CD8-positive, alpha-beta memory T cell (primary cell): ENCODE measurements around the gene DOCK1. TPM values are rescaled to one million over a fixed set of nuclear protein-coding genes. Genes with fewer than 3 reads are reported as not detected.
"Not testable (repeated sequence)": the region's sequence is repeated elsewhere in the genome, so short reads cannot be mapped to it uniquely, and the experiment has no call there.

Experiments
- CTCF ChIA-PET: fragments of 350-600 bp; sonication (Branson Sonifier 250); formaldehyde crosslinking; loops from one replicate; lab custom pipeline; 2021; ENCODE audit warnings: antibody characterized with exemption; lab: Charles Lee
- POLR2A ChIA-PET: fragments of 350-600 bp; sonication (Branson Sonifier 250); formaldehyde crosslinking; loops from one replicate; lab custom pipeline; 2021; ENCODE audit warnings: antibody characterized with exemption; lab: Charles Lee
- DNase-seq, 5 donors: peaks; one replicate each; pipeline versions ENCODE4 v3.0.0 to v3.0.0-alpha.2; 2020 to 2022; ENCODE audit warnings: mixed read lengths in 1 of 5
- H3K27ac ChIP-seq: one replicate; pipeline ENCODE4 v1.7.0; 2013; ENCODE audit warnings: low read depth, mild to moderate bottlenecking, low read length, moderate library complexity
- H3K27me3 ChIP-seq: 2 replicates; pipeline ENCODE4 v1.7.0; 2013; ENCODE audit warnings: low read length, mild to moderate bottlenecking; ENCODE audit not compliant: insufficient read depth, poor library complexity, severe bottlenecking
- H3K36me3 ChIP-seq: 2 replicates; pipeline ENCODE4 v1.7.0; 2013; ENCODE audit warnings: mild to moderate bottlenecking, low read length, moderate library complexity; ENCODE audit not compliant: insufficient read depth
- H3K4me1 ChIP-seq: 2 replicates; pipeline ENCODE4 v1.7.0; 2013; ENCODE audit warnings: mild to moderate bottlenecking, low read length, moderate library complexity; ENCODE audit not compliant: insufficient read depth
- H3K4me3 ChIP-seq: 2 replicates; pipeline ENCODE4 v1.7.0; 2013; ENCODE audit warnings: mild to moderate bottlenecking, low read length
- H3K9me3 ChIP-seq: 2 replicates; pipeline ENCODE4 v1.7.0; 2013; ENCODE audit warnings: mild to moderate bottlenecking, low read length
- H3K27ac Mint-ChIP-seq, 8 donors: one replicate each; pipeline ENCODE4 v1.8.0; 2020 to 2021; ENCODE audit warnings: mixed read lengths in 8 of 8, mild to moderate bottlenecking in 6 of 8, inconsistent platforms in 3 of 8, moderate library complexity in 3 of 8
- H3K27me3 Mint-ChIP-seq, 2 donors: one replicate each; pipeline ENCODE4 v1.8.0; 2020 to 2021; ENCODE audit warnings: mixed read lengths in 2 of 2, mild to moderate bottlenecking in 1 of 2, moderate library complexity in 1 of 2
- H3K36me3 Mint-ChIP-seq, 3 donors: one replicate each; pipeline ENCODE4 v1.8.0; 2020 to 2021; ENCODE audit warnings: mixed read lengths in 3 of 3, inconsistent platforms in 1 of 3, mild to moderate bottlenecking in 1 of 3
- H3K4me1 Mint-ChIP-seq, 3 donors: one replicate each; pipeline ENCODE4 v1.8.0; 2020 to 2021; ENCODE audit warnings: mixed read lengths in 3 of 3, inconsistent platforms in 1 of 3, mild to moderate bottlenecking in 1 of 3
- H3K4me3 Mint-ChIP-seq, 7 donors: one replicate each; pipeline ENCODE4 v1.8.0; 2020 to 2021; ENCODE audit warnings: mixed read lengths in 7 of 7, mild to moderate bottlenecking in 6 of 7, moderate library complexity in 4 of 7, inconsistent platforms in 2 of 7
- H3K9me3 Mint-ChIP-seq, 5 donors: one replicate each; pipeline ENCODE4 v1.8.0; 2020 to 2022; ENCODE audit warnings: mixed read lengths in 5 of 5, mild to moderate bottlenecking in 3 of 5, moderate library complexity in 2 of 5, inconsistent platforms in 1 of 5
- polyA plus RNA-seq: library from polyadenylated mRNA; unstranded; fragments of 300-500 nt; fragmentation: Illumina TruSeq; gene quantifications from one replicate; pipeline ENCODE4 v1.2.3, GENCODE V29; 2021
- total RNA-seq, 2 experiments: library from RNA; stranded (reverse); gene quantifications; one replicate each; pipeline ENCODE4 v1.2.3, GENCODE V29; 2021

DOCK1 gene
- total and polyA plus RNA-seq, 3 experiments from 2014 or later: 0.16 to 0.18 TPM; not detected in 1

DNA sequence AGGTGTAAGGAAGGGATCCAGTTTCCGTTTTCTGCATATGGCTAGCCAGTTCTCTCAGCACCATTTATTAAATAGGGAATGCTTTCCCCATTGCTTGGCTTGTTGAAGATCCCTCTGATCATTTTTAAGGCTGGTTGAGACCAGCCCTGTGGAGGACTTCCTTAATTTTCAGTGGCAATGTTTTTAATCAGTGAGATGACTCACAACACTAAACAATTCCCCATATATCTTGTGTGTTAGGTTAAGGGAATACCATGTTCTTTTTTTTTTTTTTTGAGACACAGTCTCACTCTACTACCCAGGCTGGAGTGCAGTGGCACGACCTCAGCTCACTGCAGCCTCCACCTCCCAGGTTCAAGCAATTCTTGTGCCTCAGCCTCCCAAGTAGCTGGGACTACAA lies 404.4 kb downstream of the DOCK1 start:
- H3K36me3 ChIP-seq, H3K4me1 ChIP-seq, CTCF ChIA-PET, H3K27ac ChIP-seq, H3K36me3 Mint-ChIP-seq, H3K27ac Mint-ChIP-seq, H3K27me3 Mint-ChIP-seq, H3K9me3 Mint-ChIP-seq, H3K4me3 ChIP-seq, H3K4me3 Mint-ChIP-seq, DNase-seq, POLR2A ChIA-PET, H3K9me3 ChIP-seq, H3K4me1 Mint-ChIP-seq, H3K27me3 ChIP-seq: not testable (repeated sequence)

DNA sequence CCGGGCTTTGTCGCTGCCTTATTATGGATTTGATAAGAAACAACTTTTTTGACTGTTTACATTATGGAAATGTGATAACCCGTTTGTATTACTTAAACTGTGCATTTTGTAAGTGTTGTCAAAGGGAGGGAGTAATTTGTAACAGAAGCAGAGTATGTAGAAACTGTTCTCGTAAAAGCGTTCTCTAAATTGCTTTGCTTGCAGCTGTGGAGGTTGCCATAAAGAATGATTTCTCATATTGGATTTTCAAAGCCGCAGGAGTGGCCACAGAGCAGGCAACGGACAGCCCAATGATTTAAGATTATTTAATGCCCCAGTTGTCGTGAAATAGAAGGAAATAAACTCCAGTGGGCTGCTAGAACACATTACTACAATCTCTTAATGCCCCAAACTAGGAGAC lies 405.2 kb downstream of the DOCK1 start:
- peaks cover 0 to 5% of the 10 kb centered on the region in 2 donors for H3K27me3 Mint-ChIP-seq
- Histone ChIP-seq H3K4me3 (no peak overlapping the region), H3K27ac (no peak overlapping the region), H3K36me3 (no peaks in the 10 kb centered on the region), H3K27me3 (no peaks in the 10 kb centered on the region), H3K4me1 (no peaks in the 10 kb centered on the region), H3K9me3 (no peaks in the 10 kb centered on the region)
- no peak overlapping the region for H3K4me3 Mint-ChIP-seq
- H3K36me3 Mint-ChIP-seq: no peaks in the 10 kb centered on the region
- no peak overlapping the region for H3K27ac Mint-ChIP-seq
- ChIA-PET POLR2A (no interaction called here), CTCF (no interaction called here)
- no peak for DNase-seq
- peaks cover 0 to 2% (median 0%) of the 10 kb centered on the region in 5 donors for H3K9me3 Mint-ChIP-seq
- no peaks in the 10 kb centered on the region for H3K4me1 Mint-ChIP-seq

- Mint-ChIP-seq H3K4me3 (no peak overlapping the region), H3K4me1 (no peaks in the 10 kb centered on the region), H3K27me3 (peaks cover 0 to 4% of the 10 kb centered on the region in 2 donors), H3K9me3 (peaks cover 0 to 2% (median 0%) of the 10 kb centered on the region in 5 donors), H3K27ac (no peak overlapping the region), H3K36me3 (no peaks in the 10 kb centered on the region)
- CTCF ChIA-PET: no interaction called here
- DNase-seq: no peak
- H3K4me1 ChIP-seq: no peaks in the 10 kb centered on the region
- no peak overlapping the region for H3K4me3 ChIP-seq
- H3K27me3 ChIP-seq: no peaks in the 10 kb centered on the region
- no peaks in the 10 kb centered on the region for H3K9me3 ChIP-seq
- H3K27ac ChIP-seq: no peak overlapping the region
- POLR2A ChIA-PET: no interaction called here
- H3K36me3 ChIP-seq: no peaks in the 10 kb centered on the region
These were observed 405.7 kb downstream of the DOCK1 start for GRCh38 chr10:127310923-127311322.

GRCh38 chr10:127313996-127314700 lies 408.9 kb downstream of the DOCK1 start:
- H3K27me3 Mint-ChIP-seq: peaks cover 0 to 9% of the 10 kb centered on the region in 2 donors
- POLR2A ChIA-PET: no interaction called here
- Histone ChIP-seq H3K4me1 (no peaks in the 10 kb centered on the region), H3K27ac (no peak overlapping the region), H3K4me3 (no peak overlapping the region), H3K9me3 (no peaks in the 10 kb centered on the region), H3K36me3 (no peaks in the 10 kb centered on the region), H3K27me3 (no peaks in the 10 kb centered on the region)
- no peak for DNase-seq
- H3K36me3 Mint-ChIP-seq: no peaks in the 10 kb centered on the region
- no peaks in the 10 kb centered on the region for H3K4me1 Mint-ChIP-seq
- H3K27ac Mint-ChIP-seq: no peak overlapping the region
- CTCF ChIA-PET: no interaction called here
- H3K4me3 Mint-ChIP-seq: no peak overlapping the region
- peaks cover 0 to 4% (median 0%) of the 10 kb centered on the region in 5 donors for H3K9me3 Mint-ChIP-seq

DNA sequence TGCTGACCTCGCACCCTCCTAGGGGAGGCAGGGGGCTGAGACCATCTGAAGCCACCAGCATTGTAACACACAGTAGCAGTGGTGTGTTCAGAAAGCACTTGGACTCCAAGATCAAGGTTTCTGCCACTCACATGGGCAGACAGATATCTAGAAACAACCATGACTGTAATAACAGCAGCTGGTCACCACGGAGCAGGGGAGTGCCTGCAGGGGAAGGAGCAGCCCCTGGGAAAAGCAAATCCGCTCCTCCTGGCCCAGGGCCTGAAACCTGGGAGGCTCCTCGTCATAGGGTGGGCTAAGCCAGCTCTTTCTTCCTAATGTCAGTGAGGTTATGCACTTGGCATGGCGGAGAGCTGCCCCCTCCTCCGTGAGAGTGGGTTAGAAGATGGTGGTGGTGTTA lies 409.6 kb downstream of the DOCK1 start:
- no peaks in the 10 kb centered on the region for H3K4me1 ChIP-seq
- POLR2A ChIA-PET: no interaction called here
- H3K4me3 Mint-ChIP-seq: no peak overlapping the region

DNA sequence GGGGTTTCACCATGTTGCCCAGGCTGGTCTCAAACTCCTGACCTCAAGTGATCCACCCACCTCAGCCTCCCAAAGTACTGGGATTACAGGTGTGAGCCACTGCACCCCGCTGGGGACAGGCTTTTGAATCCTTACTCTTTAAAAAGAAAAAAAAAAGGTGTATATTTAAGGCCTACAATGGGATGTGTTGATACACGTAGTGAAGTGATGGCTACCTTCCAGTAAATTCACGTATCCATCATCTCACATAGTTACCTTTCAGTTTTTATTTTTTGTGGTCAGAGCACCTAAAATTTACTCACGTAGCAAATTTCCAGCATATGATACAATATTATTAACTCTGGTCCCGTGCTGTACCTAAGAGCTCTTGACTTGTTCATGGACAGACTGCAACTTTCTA lies 410.7 kb downstream of the DOCK1 start:
- H3K4me3 Mint-ChIP-seq: no peak overlapping the region
- no peaks in the 10 kb centered on the region for H3K9me3 ChIP-seq

More for the DNA sequence above, 409.6 kb downstream of the DOCK1 start:
- no peaks in the 10 kb centered on the region for H3K4me1 Mint-ChIP-seq
- DNase-seq: no peak
- Histone ChIP-seq H3K4me3 (no peak overlapping the region), H3K27ac (no peak overlapping the region), H3K9me3 (no peaks in the 10 kb centered on the region), H3K36me3 (no peaks in the 10 kb centered on the region), H3K27me3 (no peaks in the 10 kb centered on the region)
- no peak overlapping the region for H3K27ac Mint-ChIP-seq
- peaks cover 0 to 4% (median 0%) of the 10 kb centered on the region in 5 donors for H3K9me3 Mint-ChIP-seq
- CTCF ChIA-PET: no interaction called here
- no peaks in the 10 kb centered on the region for H3K36me3 Mint-ChIP-seq
- peaks cover 0 to 9% of the 10 kb centered on the region in 2 donors for H3K27me3 Mint-ChIP-seq

GRCh38 chr10:127318396-127318795 lies 413.2 kb downstream of the DOCK1 start:
- no peaks in the 10 kb centered on the region for H3K36me3 Mint-ChIP-seq
- no peaks in the 10 kb centered on the region for H3K4me1 ChIP-seq
- H3K36me3 ChIP-seq: no peaks in the 10 kb centered on the region
- CTCF ChIA-PET: no interaction called here
- peaks cover 0 to 9% of the 10 kb centered on the region in 2 donors for H3K27me3 Mint-ChIP-seq
- H3K9me3 ChIP-seq: no peaks in the 10 kb centered on the region
- H3K27me3 ChIP-seq: no peaks in the 10 kb centered on the region
- no peak overlapping the region for H3K27ac ChIP-seq
- no peak overlapping the region for H3K4me3 ChIP-seq
- POLR2A ChIA-PET: no interaction called here
- no peak for DNase-seq
- peaks cover 0 to 4% (median 0%) of the 10 kb centered on the region in 5 donors for H3K9me3 Mint-ChIP-seq
- H3K4me1 Mint-ChIP-seq: no peaks in the 10 kb centered on the region
- H3K27ac Mint-ChIP-seq: no peak overlapping the region
- H3K4me3 Mint-ChIP-seq: no peak overlapping the region

More for the DNA sequence above, 410.7 kb downstream of the DOCK1 start:
- Mint-ChIP-seq H3K27me3 (peaks cover 0 to 9% of the 10 kb centered on the region in 2 donors), H3K9me3 (peaks cover 0 to 4% (median 0%) of the 10 kb centered on the region in 5 donors), H3K4me1 (no peaks in the 10 kb centered on the region), H3K36me3 (no peaks in the 10 kb centered on the region), H3K27ac (no peak overlapping the region)
- no peak for DNase-seq
- no peaks in the 10 kb centered on the region for H3K27me3 ChIP-seq
- no peaks in the 10 kb centered on the region for H3K4me1 ChIP-seq
- no peak overlapping the region for H3K4me3 ChIP-seq
- ChIA-PET CTCF (no interaction called here), POLR2A (no interaction called here)
- H3K36me3 ChIP-seq: no peaks in the 10 kb centered on the region
- H3K27ac ChIP-seq: no peak overlapping the region

GRCh38 chr10:127319271-127319670 lies 414.0 kb downstream of the DOCK1 start:
- H3K27me3 ChIP-seq: no peaks in the 10 kb centered on the region
- ChIA-PET POLR2A (no interaction called here), CTCF (no interaction called here)
- H3K27ac ChIP-seq: no peak overlapping the region
- no peaks in the 10 kb centered on the region for H3K9me3 ChIP-seq
- no peak overlapping the region for H3K4me3 ChIP-seq
- Mint-ChIP-seq H3K27me3 (peaks cover 0 to 9% of the 10 kb centered on the region in 2 donors), H3K9me3 (peaks cover 0 to 4% (median 0%) of the 10 kb centered on the region in 5 donors), H3K36me3 (no peaks in the 10 kb centered on the region), H3K27ac (no peak overlapping the region), H3K4me3 (no peak overlapping the region), H3K4me1 (no peaks in the 10 kb centered on the region)
- H3K36me3 ChIP-seq: no peaks in the 10 kb centered on the region
- no peaks in the 10 kb centered on the region for H3K4me1 ChIP-seq
- DNase-seq: no peak
